HG03095 (cell line): ENCODE measurements around the gene IDUA.
"Not testable (repeated sequence)": the region's sequence is repeated elsewhere in the genome, so short reads cannot be mapped to it uniquely, and the experiment has no call there.

Source experiments
- ATAC-seq: cut with Tn5 transposase; IDR thresholded peaks from one replicate; pipeline ENCODE4 v1.9.1; 2021; ENCODE audit warnings: moderate library complexity; ENCODE audit not compliant: unreplicated experiment

The IDUA gene

GRCh38 chr4:966266-967112, 20.4 kb upstream of the IDUA start:
- no peak for ATAC-seq

GRCh38 chr4:967113-968104, 19.4 kb upstream of the IDUA start:
- no peak for ATAC-seq

- ATAC-seq, result no peak
These were observed 18.6 kb upstream of the IDUA start for GRCh38 chr4:968221-968620.

- ATAC-seq, result no peak
These were observed 18.0 kb upstream of the IDUA start for GRCh38 chr4:968621-969394.

- ATAC-seq, result no peak
These were observed 16.6 kb upstream of the IDUA start for GRCh38 chr4:970046-970745.

- ATAC-seq, result no peak
These were observed 15.9 kb upstream of the IDUA start for GRCh38 chr4:970854-971520.

GRCh38 chr4:971666-972500, 15.0 kb upstream of the IDUA start:
- no peak for ATAC-seq

- peak; percentile 36 for ATAC-seq
These were observed 14.0 kb upstream of the IDUA start for GRCh38 chr4:972651-973424.

- ATAC-seq, result peak; percentile 60
These were observed 13.1 kb upstream of the IDUA start, which contains the start of gene DGKQ for GRCh38 chr4:973431-974397. TSS of gene DGKQ (minus strand) at chr4:973569. CDS start at chr4:973482, 87 bp downstream.

GRCh38 chr4:974668-975067, 12.2 kb upstream of the IDUA start:
- ATAC-seq, result no peak

GRCh38 chr4:976016-976415, 10.8 kb upstream of the IDUA start:
- ATAC-seq, result not testable (repeated sequence)

- ATAC-seq, result no peak
These were observed 7.7 kb upstream of the IDUA start for GRCh38 chr4:978957-979701.

GRCh38 chr4:982291-982690, 4.6 kb upstream of the IDUA start:
- no peak for ATAC-seq

- no peak for ATAC-seq
These were observed 4.0 kb upstream of the IDUA start for GRCh38 chr4:982814-983213.

- no peak for ATAC-seq
These were observed 2.3 kb upstream of the IDUA start for GRCh38 chr4:984336-985054.
